Ovary (tissue), 9 donors: ENCODE results near the gene ARHGAP22. TPM values are rescaled to one million over a fixed set of nuclear protein-coding genes. Genes with fewer than 3 reads are reported as not detected.

Experiments used
- DNase-seq, 5 donors: peaks; one replicate each; pipeline ENCODE4 v3.0.0-alpha.2; 2019 to 2020
- H3K27ac ChIP-seq, 2 donors: fragments of 200-600 bp; one replicate each; pipeline versions ENCODE4 v1.5.1 to v1.8.0; 2019 to 2022
- H3K27me3 ChIP-seq: fragments of 200-600 bp; one replicate; pipeline ENCODE4 v1.8.0; 2022
- H3K36me3 ChIP-seq: fragments of 200-600 bp; sonication (generic); one replicate; pipeline ENCODE4 v1.5.1; 2019
- H3K4me1 ChIP-seq: one replicate; pipeline ENCODE4 v1.8.1; 2013; ENCODE audit warnings: mild to moderate bottlenecking, moderate library complexity; ENCODE audit not compliant: insufficient read depth
- H3K4me3 ChIP-seq: fragments of 200-600 bp; sonication (generic); one replicate; pipeline ENCODE4 v1.5.1; 2017
- H3K9me3 ChIP-seq, 2 donors: fragments of 200-600 bp in 1 of 2; sonication (generic) in 1 of 2; one replicate each; pipeline versions ENCODE4 v1.5.1 to v1.8.1; 2013 to 2019; ENCODE audit warnings: mild to moderate bottlenecking in 1 of 2, moderate library complexity in 1 of 2
- EP300 ChIP-seq: sonication (generic); formaldehyde crosslinking; IDR thresholded peaks from one replicate; pipeline ENCODE4 v1.6.1; 2017; ENCODE audit warnings: antibody characterized with exemption
- POLR2A ChIP-seq: fragments of 450-650 bp; IDR thresholded peaks from one replicate; pipeline ENCODE4 v1.6.1; 2017; ENCODE audit warnings: antibody characterized with exemption, mild to moderate bottlenecking, moderate library complexity
- WGBS, 3 donors: extraction: QIAGEN DNeasy Blood & Tissue Kit in 1 of 3; methylation state at CpG; one replicate each; pipeline versions ENCODE4 v1.1.5 to v1.1.7; 2013 to 2017; 5-methylcytosine and 5-hydroxymethylcytosine counted together
- intact Hi-C, 4 donors: fragments of 100-400 bp; cut with DNase I; formaldehyde crosslinking; loops; one replicate each; pipeline versions ENCODE4 v1.11.0 to v1.15.1; 2022 to 2023
- polyA plus RNA-seq, 2 donors: library from polyadenylated mRNA; stranded (reverse); fragments of 200-250 nt in 1 of 2; fragments of 350-450 nt in 1 of 2; fragmentation: Illumina TruSeq in 1 of 2; extraction: RNeasy Lipid Tissue Mini Kit (QIAGEN cat#74804) in 1 of 2; gene quantifications; one replicate each; pipeline ENCODE4 v1.2.3, GENCODE V29; 2013 to 2014
- total RNA-seq, 7 donors: library from RNA; depleted of rRNA in 2 of 7; stranded (reverse); fragments of >200 nt in 2 of 7; fragmentation: NEBNext Ultra II Directional in 3 of 7; extraction: Animal tissue kit (Norgen Biotek cat#: 25700) in 3 of 7; gene quantifications; one replicate each; pipeline versions ENCODE4 v1.1.0 to v1.2.4, GENCODE V29; 2016 to 2023
- TF ChIP-seq, protein P1 (sequence below), 3 donors: fragments of 450-650 bp in 2 of 3; fragments of 200-600 bp in 1 of 3; IDR thresholded peaks; one replicate each; pipeline versions ENCODE4 v1.5.1 to v1.8.0; 2016 to 2022; ENCODE audit warnings: antibody characterized with exemption in 3 of 3, mild to moderate bottlenecking in 1 of 3
- donor health status: DM: no; HTN: no; CAD: no; lungs with moderate emphysema.
- donor health status: DM: no; HTN: no; CAD: no.
- donor health status: Bipolar disorder and iron deficiency.
- donor health status: DM: yes; HTN: yes; CAD: no.
- donor health status: DM: no; HTN: no; CAD: no.
- donor health status: DM: yes; HTN: yes; CAD: no.

Gene ARHGAP22
- total and polyA plus RNA-seq, 9 donors = 3.9 to 14.3 (median 5.7) TPM

DNA sequence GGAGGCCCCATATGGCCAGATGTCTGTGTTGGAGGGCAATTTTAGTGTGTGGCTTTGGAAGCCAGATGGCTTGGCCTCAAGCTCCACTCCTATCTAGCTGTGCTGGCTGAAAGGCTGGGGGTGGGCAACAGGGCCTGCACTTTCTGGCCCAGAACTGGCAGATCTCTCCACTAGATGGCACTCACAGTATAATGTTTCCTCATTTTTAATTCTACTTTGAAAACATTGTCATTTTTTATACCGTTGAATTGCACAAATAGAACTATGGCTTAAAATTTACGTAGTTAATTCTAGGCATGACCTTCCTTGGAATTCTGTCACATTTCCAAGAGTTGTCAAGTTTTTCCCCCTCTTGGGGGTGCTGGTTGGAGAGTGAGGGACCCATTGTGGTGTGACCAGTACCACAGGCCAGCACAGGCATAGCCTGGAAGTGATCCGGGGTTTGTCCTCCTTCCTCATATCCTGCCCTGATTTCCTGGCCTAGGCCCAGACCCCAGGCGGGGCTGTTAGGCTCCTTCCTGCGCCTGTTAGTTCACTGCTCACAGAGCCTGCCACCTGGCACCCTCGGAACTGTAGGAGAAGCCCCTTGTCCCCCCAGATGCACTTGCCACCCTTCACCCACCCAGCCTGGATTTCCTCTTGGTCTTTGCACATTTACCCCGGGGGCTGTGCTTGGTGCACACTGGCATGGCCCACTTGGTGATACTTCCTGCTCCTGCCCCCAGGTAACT, 52.8 kb downstream of the ARHGAP22 start:
- 46 to 55% (median 53%) methylated on average over 7 of the region's 7 CpGs for WGBS, 3 donors
- DNase-seq = peak in 4 of 5 donors; percentile 29 to 50 (median 46)
- no peak for TF ChIP-seq POLR2A
- TF ChIP-seq, protein P1, sequence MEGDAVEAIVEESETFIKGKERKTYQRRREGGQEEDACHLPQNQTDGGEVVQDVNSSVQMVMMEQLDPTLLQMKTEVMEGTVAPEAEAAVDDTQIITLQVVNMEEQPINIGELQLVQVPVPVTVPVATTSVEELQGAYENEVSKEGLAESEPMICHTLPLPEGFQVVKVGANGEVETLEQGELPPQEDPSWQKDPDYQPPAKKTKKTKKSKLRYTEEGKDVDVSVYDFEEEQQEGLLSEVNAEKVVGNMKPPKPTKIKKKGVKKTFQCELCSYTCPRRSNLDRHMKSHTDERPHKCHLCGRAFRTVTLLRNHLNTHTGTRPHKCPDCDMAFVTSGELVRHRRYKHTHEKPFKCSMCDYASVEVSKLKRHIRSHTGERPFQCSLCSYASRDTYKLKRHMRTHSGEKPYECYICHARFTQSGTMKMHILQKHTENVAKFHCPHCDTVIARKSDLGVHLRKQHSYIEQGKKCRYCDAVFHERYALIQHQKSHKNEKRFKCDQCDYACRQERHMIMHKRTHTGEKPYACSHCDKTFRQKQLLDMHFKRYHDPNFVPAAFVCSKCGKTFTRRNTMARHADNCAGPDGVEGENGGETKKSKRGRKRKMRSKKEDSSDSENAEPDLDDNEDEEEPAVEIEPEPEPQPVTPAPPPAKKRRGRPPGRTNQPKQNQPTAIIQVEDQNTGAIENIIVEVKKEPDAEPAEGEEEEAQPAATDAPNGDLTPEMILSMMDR (IDR thresholded peaks at IDR 0.05) = peak in 2 of 3 donors; percentile 34 to 78
- no peak for TF ChIP-seq EP300
- Histone ChIP-seq H3K9me3 (no peaks in the 10 kb centered on the region), H3K27me3 (no peaks in the 10 kb centered on the region), H3K36me3 (no peaks in the 10 kb centered on the region), H3K4me1 (peaks cover 2% of the 10 kb centered on the region), H3K4me3 (no peak overlapping the region), H3K27ac (no peak overlapping the region)
- intact Hi-C loops = loop anchor here (1.0 to 10.0 kb wide), 3 partner anchors 103 to 105 kb away; no protein-coding TSS in a partner anchor

DNA sequence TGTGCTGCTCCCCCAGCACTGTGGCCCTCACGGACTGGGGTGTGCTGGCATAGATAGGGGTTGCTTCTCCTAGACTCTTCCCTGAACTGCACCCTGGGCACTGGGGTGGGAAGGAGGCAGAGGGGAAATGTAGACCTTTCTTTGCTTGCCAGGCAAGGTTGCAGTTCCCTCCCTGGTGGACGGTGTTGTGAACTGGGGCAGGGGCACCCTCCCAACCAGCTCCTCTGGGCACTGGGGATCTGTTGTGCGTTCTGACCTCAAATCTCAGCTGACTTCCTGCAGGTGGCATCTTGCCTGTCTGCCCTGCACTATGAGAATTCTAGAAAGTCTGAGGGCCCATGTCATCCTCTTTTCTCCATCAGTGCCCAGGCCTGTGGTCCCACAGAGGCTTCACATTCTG, 53.9 kb downstream of the ARHGAP22 start:
- H3K27me3 ChIP-seq = no peaks in the 10 kb centered on the region
- no peak for DNase-seq
- intact Hi-C loops = loop anchor here in 3 of 4 donors (5.0 to 10.0 kb wide), 2 partner anchors 104 to 106 kb away; no protein-coding TSS in a partner anchor
- no peak overlapping the region for H3K27ac ChIP-seq
- H3K4me1 ChIP-seq = peaks cover 3% of the 10 kb centered on the region
- H3K9me3 ChIP-seq = no peaks in the 10 kb centered on the region
- no peaks in the 10 kb centered on the region for H3K36me3 ChIP-seq
- no peak for TF ChIP-seq EP300
- TF ChIP-seq POLR2A = no peak
- TF ChIP-seq, protein P1 (IDR thresholded peaks at IDR 0.05) = no peak
- 60 to 81% (median 75%) methylated on average over 3 of the region's 3 CpGs for WGBS, 3 donors
- no peak overlapping the region for H3K4me3 ChIP-seq

DNA sequence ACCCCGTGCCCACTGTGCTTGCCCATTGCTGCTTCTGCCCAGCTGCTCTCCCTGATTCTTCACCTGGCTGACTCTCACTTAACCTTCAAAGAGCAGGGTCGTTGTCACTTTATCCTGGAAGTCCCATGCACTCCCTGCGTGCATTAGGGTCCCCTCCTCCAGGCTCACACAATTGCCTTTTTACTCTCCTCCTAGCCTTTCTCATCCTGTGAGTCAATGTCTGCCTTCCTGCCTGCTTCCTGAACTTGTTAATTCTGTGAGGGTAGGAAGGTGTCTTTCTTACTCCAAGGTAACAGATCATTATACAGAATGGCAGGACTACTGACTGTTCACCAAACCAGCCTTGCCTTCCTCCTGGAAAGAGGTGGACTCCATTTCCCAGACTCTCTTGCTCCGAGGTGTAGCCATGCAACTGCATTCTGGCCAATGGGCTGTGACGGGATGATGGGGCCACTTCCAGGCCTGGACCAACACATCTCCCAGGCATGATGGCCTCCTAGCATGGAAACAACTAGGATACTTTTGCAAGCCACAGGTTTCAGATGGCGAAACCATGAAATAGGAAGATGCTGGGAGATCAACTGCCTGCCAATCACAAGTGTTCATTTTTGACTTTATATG, 54.7 kb downstream of the ARHGAP22 start:
- 90 to 97% (median 93%) methylated on average over 6 of the region's 6 CpGs for WGBS, 3 donors
- DNase-seq = no peak
- Histone ChIP-seq H3K9me3 (no peaks in the 10 kb centered on the region), H3K4me3 (no peak overlapping the region), H3K4me1 (peaks cover 10% of the 10 kb centered on the region), H3K27me3 (no peaks in the 10 kb centered on the region), H3K36me3 (no peaks in the 10 kb centered on the region), H3K27ac (no peak overlapping the region)
- intact Hi-C loops = loop anchor here in 3 of 4 donors (5.0 to 10.0 kb wide), 2 partner anchors 105 to 107 kb away; no protein-coding TSS in a partner anchor
- TF ChIP-seq POLR2A (no peak), EP300 (no peak)
- TF ChIP-seq, protein P1 (IDR thresholded peaks at IDR 0.05) = no peak

DNA sequence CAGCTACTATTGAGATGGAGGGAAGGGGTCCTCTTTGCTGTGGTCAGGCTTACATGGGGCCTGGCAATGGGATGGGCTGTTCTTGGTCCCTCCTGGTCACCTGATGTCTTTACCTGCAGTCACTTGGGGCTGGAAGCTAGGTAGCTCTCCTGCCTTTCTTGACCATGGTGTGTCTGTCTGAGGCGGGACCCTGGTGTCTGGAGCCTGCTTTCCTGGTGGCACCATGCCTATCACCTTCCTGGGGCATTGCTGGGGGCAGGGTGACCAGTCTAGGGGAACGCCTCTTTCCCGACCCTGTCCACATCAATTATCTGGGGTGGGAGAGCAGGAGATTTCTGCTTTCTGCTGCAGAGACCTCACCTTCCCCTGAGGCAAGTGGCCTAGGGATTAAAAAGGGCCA, 55.6 kb downstream of the ARHGAP22 start:
- Histone ChIP-seq H3K9me3 (no peaks in the 10 kb centered on the region), H3K4me3 (no peak overlapping the region), H3K27me3 (no peaks in the 10 kb centered on the region), H3K36me3 (no peaks in the 10 kb centered on the region), H3K4me1 (peaks cover 10% of the 10 kb centered on the region), H3K27ac (no peak overlapping the region)
- TF ChIP-seq EP300 = no peak
- TF ChIP-seq, protein P1 (IDR thresholded peaks at IDR 0.05) = no peak
- no peak for TF ChIP-seq POLR2A
- 93 to 97% (median 95%) methylated on average over 3 of the region's 3 CpGs for WGBS, 3 donors
- no peak for DNase-seq
- intact Hi-C loops = no loop called here
